ENCODE results near the gene D2HGDH. TPM values are rescaled to one million over a fixed set of nuclear protein-coding genes. Genes with fewer than 3 reads are reported as not detected.

The D2HGDH gene
- total RNA-seq, 1 experiment from 2014 or later = 46.3 TPM

GRCh38 chr2:241796209-241796608 lies 61.8 kb downstream of the D2HGDH start:
- TF ChIP-seq EZH2 (IDR thresholded peaks at IDR 0.05) = no peak
- TF ChIP-seq JUND (IDR thresholded peaks at IDR 0.05) = no peak
- ChIA-PET CTCF (no interaction called here), POLR2A (no interaction called here)

GRCh38 chr2:241796610-241797138 lies 62.2 kb downstream of the D2HGDH start:
- ATAC-seq (no peak), DNase-seq (ENCODE audit: low read depth, low spot score) (no peak)
- no TSS peak for BruUV-seq (replicated peaks)
- Histone ChIP-seq H3K9ac (ENCODE audit: low read length) (no peak overlapping the region), H3K79me2 (ENCODE audit: insufficient read depth, low read length) (no peaks in the 10 kb centered on the region), H3K9me3 (ENCODE audit: control insufficient read depth in 1 of 2, insufficient read depth in 1 of 2, low read depth in 1 of 2, low read length in 2 of 2) (no peaks in the 10 kb centered on the region), H3K27me3 (ENCODE audit: insufficient read depth, low read length) (no peaks in the 10 kb centered on the region), H3K4me3 (replicated peaks in 1 of 2; ENCODE audit: low read depth in 1 of 2, low read length in 2 of 2) (no peak overlapping the region), H2AFZ (ENCODE audit: low read depth, low read length, poor library complexity, severe bottlenecking) (no peak overlapping the region), H3K9me2 (ENCODE audit: insufficient read depth) (no peaks in the 10 kb centered on the region), H4K20me1 (ENCODE audit: insufficient read depth) (no peaks in the 10 kb centered on the region), H3K4me1 (ENCODE audit: control insufficient read depth in 1 of 2, insufficient read depth in 2 of 2, low read length in 2 of 2) (peaks cover 2 to 7% of the 10 kb centered on the region in 2 experiments), H3K4me2 (ENCODE audit: low read length) (no peak overlapping the region), H3K27ac (ENCODE audit: low read depth, low read length) (no peak overlapping the region), H3K36me3 (ENCODE audit: control insufficient read depth in 1 of 2, insufficient read depth in 2 of 2, low read length in 2 of 2) (no peaks in the 10 kb centered on the region)
- TF ChIP-seq EGR1 (IDR thresholded peaks at IDR 0.05; ENCODE audit: low read depth) (no peak), JUND (IDR thresholded peaks at IDR 0.05) (no peak), CTCF (IDR thresholded peaks at IDR 0.05 in 2 of 3, conservative IDR thresholded peaks at IDR 0.05 in 1 of 3; ENCODE audit: borderline replicate concordance in 1 of 3, insufficient read depth in 1 of 3, low read depth in 2 of 3, low read length in 2 of 3) (no peak), CBX3 (IDR thresholded peaks at IDR 0.05; ENCODE audit: low read depth) (no peak), ZNF274 (IDR thresholded peaks at IDR 0.05; ENCODE audit: low read depth, low read length) (no peak), POLR2AphosphoS5 (IDR thresholded peaks at IDR 0.05; ENCODE audit: low read depth, low read length) (no peak), ZFX (IDR thresholded peaks at IDR 0.05) (no peak), CEBPB (IDR thresholded peaks at IDR 0.05; ENCODE audit: low read depth) (no peak), TCF7L2 (IDR thresholded peaks at IDR 0.05; ENCODE audit: borderline replicate concordance, extremely low read depth, insufficient read depth, insufficient read length) (no peak), FOSL1 (IDR thresholded peaks at IDR 0.05; ENCODE audit: low read depth) (no peak), SRF (IDR thresholded peaks at IDR 0.05; ENCODE audit: low read depth) (no peak), ELF1 (IDR thresholded peaks at IDR 0.05; ENCODE audit: borderline replicate concordance, low read depth) (no peak), POLR2A (IDR thresholded peaks at IDR 0.05; ENCODE audit: borderline replicate concordance, extremely low read depth, insufficient read depth, insufficient read length) (no peak), EZH2phosphoT487 (IDR thresholded peaks at IDR 0.05; ENCODE audit: borderline replicate concordance) (no peak), RAD21 (IDR thresholded peaks at IDR 0.05; ENCODE audit: low read depth) (no peak)
- TF ChIP-seq, protein P1, sequence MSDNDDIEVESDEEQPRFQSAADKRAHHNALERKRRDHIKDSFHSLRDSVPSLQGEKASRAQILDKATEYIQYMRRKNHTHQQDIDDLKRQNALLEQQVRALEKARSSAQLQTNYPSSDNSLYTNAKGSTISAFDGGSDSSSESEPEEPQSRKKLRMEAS (IDR thresholded peaks at IDR 0.05) = no peak
- TF ChIP-seq, protein P2, sequence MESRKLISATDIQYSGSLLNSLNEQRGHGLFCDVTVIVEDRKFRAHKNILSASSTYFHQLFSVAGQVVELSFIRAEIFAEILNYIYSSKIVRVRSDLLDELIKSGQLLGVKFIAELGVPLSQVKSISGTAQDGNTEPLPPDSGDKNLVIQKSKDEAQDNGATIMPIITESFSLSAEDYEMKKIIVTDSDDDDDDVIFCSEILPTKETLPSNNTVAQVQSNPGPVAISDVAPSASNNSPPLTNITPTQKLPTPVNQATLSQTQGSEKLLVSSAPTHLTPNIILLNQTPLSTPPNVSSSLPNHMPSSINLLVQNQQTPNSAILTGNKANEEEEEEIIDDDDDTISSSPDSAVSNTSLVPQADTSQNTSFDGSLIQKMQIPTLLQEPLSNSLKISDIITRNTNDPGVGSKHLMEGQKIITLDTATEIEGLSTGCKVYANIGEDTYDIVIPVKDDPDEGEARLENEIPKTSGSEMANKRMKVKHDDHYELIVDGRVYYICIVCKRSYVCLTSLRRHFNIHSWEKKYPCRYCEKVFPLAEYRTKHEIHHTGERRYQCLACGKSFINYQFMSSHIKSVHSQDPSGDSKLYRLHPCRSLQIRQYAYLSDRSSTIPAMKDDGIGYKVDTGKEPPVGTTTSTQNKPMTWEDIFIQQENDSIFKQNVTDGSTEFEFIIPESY (IDR thresholded peaks at IDR 0.05; ENCODE audit: extremely low read depth, insufficient replicate concordance, low read length) = no peak
- POLR2A ChIA-PET = no interaction called here
- CTCF ChIA-PET = no interaction called here
- RAD21 ChIA-PET (ENCODE audit: low non-redundant PET in 1 of 2, low total read pairs in 2 of 2, uncharacterized antibody in 2 of 2, unreplicated experiment in 2 of 2) = no interaction called here
- intact Hi-C loops (cut with micrococcal nuclease) = no loop called here

More at GRCh38 chr2:241796209-241796608, 61.8 kb downstream of the D2HGDH start:
- no peak for ATAC-seq
- no TSS peak for BruUV-seq (replicated peaks)
- DNase-seq (ENCODE audit: low read depth, low spot score) = no peak
- intact Hi-C loops (cut with micrococcal nuclease) = no loop called here
- H3K36me3 ChIP-seq (ENCODE audit: control insufficient read depth in 1 of 2, insufficient read depth in 2 of 2, low read length in 2 of 2) = no peaks in the 10 kb centered on the region
- H3K9ac ChIP-seq (ENCODE audit: low read length) = no peak overlapping the region
- H3K4me1 ChIP-seq (ENCODE audit: control insufficient read depth in 1 of 2, insufficient read depth in 2 of 2, low read length in 2 of 2) = peaks cover 7 to 11% of the 10 kb centered on the region in 2 experiments
- no peak overlapping the region for H3K4me3 ChIP-seq (replicated peaks in 1 of 2; ENCODE audit: low read depth in 1 of 2, low read length in 2 of 2)
- H3K79me2 ChIP-seq (ENCODE audit: insufficient read depth, low read length) = no peaks in the 10 kb centered on the region
- no peaks in the 10 kb centered on the region for H3K9me3 ChIP-seq (ENCODE audit: control insufficient read depth in 1 of 2, insufficient read depth in 1 of 2, low read depth in 1 of 2, low read length in 2 of 2)
- no peak overlapping the region for H2AFZ ChIP-seq (ENCODE audit: low read depth, low read length, poor library complexity, severe bottlenecking)
- H3K9me2 ChIP-seq (ENCODE audit: insufficient read depth) = no peaks in the 10 kb centered on the region
- RAD21 ChIA-PET (ENCODE audit: low non-redundant PET in 1 of 2, low total read pairs in 2 of 2, uncharacterized antibody in 2 of 2, unreplicated experiment in 2 of 2) = no interaction called here
- no peaks in the 10 kb centered on the region for H3K27me3 ChIP-seq (ENCODE audit: insufficient read depth, low read length)
- no peak overlapping the region for H3K4me2 ChIP-seq (ENCODE audit: low read length)
- no peaks in the 10 kb centered on the region for H4K20me1 ChIP-seq (ENCODE audit: insufficient read depth)
- H3K27ac ChIP-seq (ENCODE audit: low read depth, low read length) = no peak overlapping the region
